Thyroid gland (tissue), 4 donors: ENCODE results near the gene MKI67.

Experiments used
- POLR2A ChIP-seq, 2 donors: fragments of 450-650 bp; IDR thresholded peaks; one replicate each; pipeline ENCODE4 v1.6.1; 2017; ENCODE audit warnings: antibody characterized with exemption in 2 of 2, mild to moderate bottlenecking in 2 of 2, moderate library complexity in 1 of 2
- TF ChIP-seq, protein P1 (sequence below), 6 experiments: fragments of 200-600 bp in 3 of 6; fragments of 450-650 bp in 3 of 6; sonication (generic) in 3 of 6; IDR thresholded peaks; one replicate each; pipeline ENCODE4 v1.5.1; 2016 to 2019; ENCODE audit warnings: antibody characterized with exemption in 6 of 6, mild to moderate bottlenecking in 2 of 6, inconsistent platforms in 1 of 6, moderate library complexity in 1 of 6

DNA sequence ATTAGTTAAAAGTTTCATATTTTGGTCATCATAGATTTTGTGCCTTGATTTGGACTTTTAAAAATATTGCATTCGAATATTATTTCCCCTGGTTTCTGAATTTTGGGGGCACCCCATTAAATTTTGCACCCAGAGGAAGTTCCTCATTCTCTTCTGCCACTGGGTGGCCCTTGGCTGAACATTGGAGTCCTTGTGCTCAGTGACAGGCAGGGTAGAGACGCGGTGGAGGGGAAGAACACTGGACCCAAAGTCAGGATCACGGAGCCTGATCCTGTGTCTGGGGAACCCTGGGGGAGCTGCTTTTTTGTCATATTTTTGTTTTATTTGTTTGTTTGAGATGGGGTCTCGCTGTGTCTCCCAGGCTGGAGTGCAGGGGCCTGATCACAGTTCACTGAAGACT, 74.7 kb downstream of the MKI67 start:
- TF ChIP-seq, protein P1, sequence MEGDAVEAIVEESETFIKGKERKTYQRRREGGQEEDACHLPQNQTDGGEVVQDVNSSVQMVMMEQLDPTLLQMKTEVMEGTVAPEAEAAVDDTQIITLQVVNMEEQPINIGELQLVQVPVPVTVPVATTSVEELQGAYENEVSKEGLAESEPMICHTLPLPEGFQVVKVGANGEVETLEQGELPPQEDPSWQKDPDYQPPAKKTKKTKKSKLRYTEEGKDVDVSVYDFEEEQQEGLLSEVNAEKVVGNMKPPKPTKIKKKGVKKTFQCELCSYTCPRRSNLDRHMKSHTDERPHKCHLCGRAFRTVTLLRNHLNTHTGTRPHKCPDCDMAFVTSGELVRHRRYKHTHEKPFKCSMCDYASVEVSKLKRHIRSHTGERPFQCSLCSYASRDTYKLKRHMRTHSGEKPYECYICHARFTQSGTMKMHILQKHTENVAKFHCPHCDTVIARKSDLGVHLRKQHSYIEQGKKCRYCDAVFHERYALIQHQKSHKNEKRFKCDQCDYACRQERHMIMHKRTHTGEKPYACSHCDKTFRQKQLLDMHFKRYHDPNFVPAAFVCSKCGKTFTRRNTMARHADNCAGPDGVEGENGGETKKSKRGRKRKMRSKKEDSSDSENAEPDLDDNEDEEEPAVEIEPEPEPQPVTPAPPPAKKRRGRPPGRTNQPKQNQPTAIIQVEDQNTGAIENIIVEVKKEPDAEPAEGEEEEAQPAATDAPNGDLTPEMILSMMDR (IDR thresholded peaks at IDR 0.05): no peak
- TF ChIP-seq POLR2A (IDR thresholded peaks at IDR 0.05): no peak
